HepG2 (cell line): ENCODE results near the gene C2orf49.

ENCODE experiments used
- TMF1 ChIP-seq: sonication (generic); formaldehyde crosslinking; IDR thresholded peaks from 2 replicates; pipeline ENCODE4 v1.8.1; 2022; ENCODE audit warnings: low read depth, missing genetic modification reagents
- ZNF598 ChIP-seq: sonication (generic); formaldehyde crosslinking; IDR thresholded peaks from 2 replicates; pipeline ENCODE4 v1.5.1; 2020; ENCODE audit warnings: mild to moderate bottlenecking, missing genetic modification reagents, borderline replicate concordance
- ZNF776 ChIP-seq: sonication (generic); formaldehyde crosslinking; IDR thresholded peaks from 2 replicates; pipeline ENCODE4 v1.4.0; 2020; ENCODE audit warnings: mild to moderate bottlenecking, missing genetic modification reagents

- TF ChIP-seq ZNF598 (no peak), TMF1 (CRISPR knock-in tag) (no peak), ZNF776 (CRISPR knock-in tag) (no peak)
These were observed 43.8 kb downstream of the C2orf49 start for GRCh38 chr2:105381101-105381668.
